ENCODE results near the gene PTPRA. TPM values are rescaled to one million over a fixed set of nuclear protein-coding genes. Genes with fewer than 3 reads are reported as not detected.
"Not testable (repeated sequence)": the region's sequence is repeated elsewhere in the genome, so short reads cannot be mapped to it uniquely, and the experiment has no call there.

The PTPRA gene
- total RNA-seq (103 TPM), polyA plus RNA-seq (10 to 100 TPM; 26.2 to 35.5 (median 32.3) TPM)

- H3K9me3 ChIP-seq (ENCODE audit: control insufficient read depth in 2 of 2, low read length in 2 of 2), result no peaks in the 10 kb centered on the region
- H3K9me3 Mint-ChIP-seq, result no peaks in the 10 kb centered on the region
- ATAC-seq (ENCODE audit: low read depth in 2 of 2), result peak; percentile 94 to 95
- H3K27ac Mint-ChIP-seq, result peak within 1 kb of the TSS; percentile 90 to 92 (median 92)
- peaks cover 39% of the 10 kb centered on the region for H3K4me1 ChIP-seq (ENCODE audit: control insufficient read depth, insufficient read depth, low read length, poor library complexity, severe bottlenecking)
- peak within 1 kb of the TSS; percentile 86 for H3K4me3 ChIP-seq (ENCODE audit: low read depth, low read length)
- DNase-seq, result peak; percentile 86 to 95 (median 89)
- peak within 1 kb of the TSS; percentile 93 to 96 (median 95) for H3K4me3 Mint-ChIP-seq
- H3K36me3 Mint-ChIP-seq, result no peaks in the 10 kb centered on the region
- H3K4me1 Mint-ChIP-seq, result peaks cover 17 to 47% (median 35%) of the 10 kb centered on the region in 4 donors
- H3K27me3 Mint-ChIP-seq, result peaks cover 4% of the 10 kb centered on the region
- H3K36me3 ChIP-seq (ENCODE audit: control insufficient read depth, insufficient read depth, low read length), result no peaks in the 10 kb centered on the region
- peak within 1 kb of the TSS; percentile 66 for H3K27ac ChIP-seq (ENCODE audit: insufficient read depth, low read length, poor library complexity, severe bottlenecking)
- H3K27me3 ChIP-seq (ENCODE audit: control insufficient read depth, insufficient read depth, low read length), result no peaks in the 10 kb centered on the region
These were observed at the start of gene PTPRA for GRCh38 chr20:2873010-2873746. Gene PTPRA, plus strand, starts transcription at chr20:2873481. Its CDS starts 90,797 bp downstream, at chr20:2964278.

- peak overlapping the region; percentile 4 for H3K4me3 ChIP-seq (ENCODE audit: low read depth, low read length)
- Mint-ChIP-seq H3K27ac (no peak overlapping the region), H3K9me3 (no peaks in the 10 kb centered on the region), H3K4me3 (peak overlapping the region in 3 of 4 donors; percentile 33 to 55 (median 47)), H3K36me3 (no peaks in the 10 kb centered on the region), H3K27me3 (peaks cover 45% of the 10 kb centered on the region), H3K4me1 (peaks cover 8 to 21% (median 11%) of the 10 kb centered on the region in 4 donors)
- no peaks in the 10 kb centered on the region for H3K36me3 ChIP-seq (ENCODE audit: control insufficient read depth, insufficient read depth, low read length)
- DNase-seq, result peak in 1 of 3 donors; percentile 15
- ATAC-seq (ENCODE audit: low read depth in 2 of 2), result no peak
- no peak overlapping the region for H3K27ac ChIP-seq (ENCODE audit: insufficient read depth, low read length, poor library complexity, severe bottlenecking)
- H3K4me1 ChIP-seq (ENCODE audit: control insufficient read depth, insufficient read depth, low read length, poor library complexity, severe bottlenecking), result peaks cover 20% of the 10 kb centered on the region
- H3K9me3 ChIP-seq (ENCODE audit: control insufficient read depth in 2 of 2, low read length in 2 of 2), result no peaks in the 10 kb centered on the region
- H3K27me3 ChIP-seq (ENCODE audit: control insufficient read depth, insufficient read depth, low read length), result peaks cover 11% of the 10 kb centered on the region
These were observed 47.5 kb upstream of the PTPRA start for GRCh38 chr20:2825761-2826160.

- peaks cover 8 to 18% (median 11%) of the 10 kb centered on the region in 4 donors for H3K4me1 Mint-ChIP-seq
- Histone ChIP-seq H3K4me3 (ENCODE audit: low read depth, low read length) (no peak overlapping the region), H3K27ac (ENCODE audit: insufficient read depth, low read length, poor library complexity, severe bottlenecking) (no peak overlapping the region), H3K4me1 (ENCODE audit: control insufficient read depth, insufficient read depth, low read length, poor library complexity, severe bottlenecking) (peaks cover 12% of the 10 kb centered on the region), H3K36me3 (ENCODE audit: control insufficient read depth, insufficient read depth, low read length) (no peaks in the 10 kb centered on the region), H3K27me3 (ENCODE audit: control insufficient read depth, insufficient read depth, low read length) (peaks cover 10% of the 10 kb centered on the region), H3K9me3 (ENCODE audit: control insufficient read depth in 2 of 2, low read length in 2 of 2) (no peaks in the 10 kb centered on the region)
- DNase-seq, result no peak
- no peak for ATAC-seq (ENCODE audit: low read depth in 2 of 2)
- H3K36me3 Mint-ChIP-seq, result no peaks in the 10 kb centered on the region
- H3K27me3 Mint-ChIP-seq, result peaks cover 43% of the 10 kb centered on the region
- no peaks in the 10 kb centered on the region for H3K9me3 Mint-ChIP-seq
- no peak overlapping the region for H3K27ac Mint-ChIP-seq
- no peak overlapping the region for H3K4me3 Mint-ChIP-seq
These were observed 46.6 kb upstream of the PTPRA start for GRCh38 chr20:2826655-2827054.

- peaks cover 4 to 12% (median 8%) of the 10 kb centered on the region in 4 donors for H3K4me1 Mint-ChIP-seq
- no peaks in the 10 kb centered on the region for H3K36me3 ChIP-seq (ENCODE audit: control insufficient read depth, insufficient read depth, low read length)
- H3K4me3 Mint-ChIP-seq, result no peak overlapping the region
- peaks cover 9% of the 10 kb centered on the region for H3K27me3 ChIP-seq (ENCODE audit: control insufficient read depth, insufficient read depth, low read length)
- H3K27ac Mint-ChIP-seq, result no peak overlapping the region
- no peak for DNase-seq
- peaks cover 5% of the 10 kb centered on the region for H3K4me1 ChIP-seq (ENCODE audit: control insufficient read depth, insufficient read depth, low read length, poor library complexity, severe bottlenecking)
- H3K9me3 Mint-ChIP-seq, result no peaks in the 10 kb centered on the region
- H3K27ac ChIP-seq (ENCODE audit: insufficient read depth, low read length, poor library complexity, severe bottlenecking), result no peak overlapping the region
- no peaks in the 10 kb centered on the region for H3K9me3 ChIP-seq (ENCODE audit: control insufficient read depth in 2 of 2, low read length in 2 of 2)
- H3K27me3 Mint-ChIP-seq, result peaks cover 37% of the 10 kb centered on the region
- ATAC-seq (ENCODE audit: low read depth in 2 of 2), result no peak
- H3K4me3 ChIP-seq (ENCODE audit: low read depth, low read length), result no peak overlapping the region
- no peaks in the 10 kb centered on the region for H3K36me3 Mint-ChIP-seq
These were observed 43.9 kb upstream of the PTPRA start for GRCh38 chr20:2829376-2829775.

- H3K4me1 Mint-ChIP-seq; H3K9me3 ChIP-seq (ENCODE audit: control insufficient read depth in 2 of 2, low read length in 2 of 2); H3K9me3 Mint-ChIP-seq; ATAC-seq (ENCODE audit: low read depth in 2 of 2); H3K27ac ChIP-seq (ENCODE audit: insufficient read depth, low read length, poor library complexity, severe bottlenecking); H3K36me3 Mint-ChIP-seq; H3K36me3 ChIP-seq (ENCODE audit: control insufficient read depth, insufficient read depth, low read length); H3K27ac Mint-ChIP-seq; DNase-seq; H3K4me3 Mint-ChIP-seq; H3K4me1 ChIP-seq (ENCODE audit: control insufficient read depth, insufficient read depth, low read length, poor library complexity, severe bottlenecking); H3K27me3 ChIP-seq (ENCODE audit: control insufficient read depth, insufficient read depth, low read length); H3K4me3 ChIP-seq (ENCODE audit: low read depth, low read length): not testable (repeated sequence)
- H3K27me3 Mint-ChIP-seq, result peaks cover 31% of the 10 kb centered on the region
These were observed 42.1 kb upstream of the PTPRA start for GRCh38 chr20:2831206-2831605.

GRCh38 chr20:2833761-2834160, 39.5 kb upstream of the PTPRA start:
- no peak for DNase-seq
- Histone ChIP-seq H3K36me3 (ENCODE audit: control insufficient read depth, insufficient read depth, low read length) (peaks cover 4% of the 10 kb centered on the region), H3K27me3 (ENCODE audit: control insufficient read depth, insufficient read depth, low read length) (no peaks in the 10 kb centered on the region), H3K27ac (ENCODE audit: insufficient read depth, low read length, poor library complexity, severe bottlenecking) (no peak overlapping the region), H3K4me3 (ENCODE audit: low read depth, low read length) (no peak overlapping the region), H3K4me1 (ENCODE audit: control insufficient read depth, insufficient read depth, low read length, poor library complexity, severe bottlenecking) (no peaks in the 10 kb centered on the region), H3K9me3 (ENCODE audit: control insufficient read depth in 2 of 2, low read length in 2 of 2) (no peaks in the 10 kb centered on the region)
- no peak for ATAC-seq (ENCODE audit: low read depth in 2 of 2)
- Mint-ChIP-seq H3K4me3 (peak overlapping the region in 1 of 4 donors; percentile 80), H3K4me1 (peaks cover 0 to 16% (median 7%) of the 10 kb centered on the region in 4 donors), H3K27me3 (peaks cover 7% of the 10 kb centered on the region), H3K27ac (no peak overlapping the region), H3K9me3 (no peaks in the 10 kb centered on the region), H3K36me3 (peaks cover 16% of the 10 kb centered on the region)

GRCh38 chr20:2834401-2835110, 38.7 kb upstream of the PTPRA start:
- H3K9me3 Mint-ChIP-seq, result no peaks in the 10 kb centered on the region
- no peak overlapping the region for H3K27ac Mint-ChIP-seq
- H3K4me3 ChIP-seq (ENCODE audit: low read depth, low read length), result no peak overlapping the region
- DNase-seq, result no peak
- H3K27me3 Mint-ChIP-seq, result peaks cover 6% of the 10 kb centered on the region
- H3K27me3 ChIP-seq (ENCODE audit: control insufficient read depth, insufficient read depth, low read length), result no peaks in the 10 kb centered on the region
- peaks cover 5% of the 10 kb centered on the region for H3K4me1 ChIP-seq (ENCODE audit: control insufficient read depth, insufficient read depth, low read length, poor library complexity, severe bottlenecking)
- peaks cover 4% of the 10 kb centered on the region for H3K36me3 ChIP-seq (ENCODE audit: control insufficient read depth, insufficient read depth, low read length)
- H3K27ac ChIP-seq (ENCODE audit: insufficient read depth, low read length, poor library complexity, severe bottlenecking), result no peak overlapping the region
- ATAC-seq (ENCODE audit: low read depth in 2 of 2), result no peak
- no peaks in the 10 kb centered on the region for H3K9me3 ChIP-seq (ENCODE audit: control insufficient read depth in 2 of 2, low read length in 2 of 2)
- peaks cover 4 to 22% (median 9%) of the 10 kb centered on the region in 4 donors for H3K4me1 Mint-ChIP-seq
- H3K36me3 Mint-ChIP-seq, result peaks cover 16% of the 10 kb centered on the region
- H3K4me3 Mint-ChIP-seq, result peak overlapping the region in 1 of 4 donors; percentile 80

Data from CD4-positive, CD25-positive, alpha-beta regulatory T cell (primary cell).